H9 (cell line): ENCODE data around the gene CFHR5. TPM values are rescaled to one million over a fixed set of nuclear protein-coding genes. Genes with fewer than 3 reads are reported as not detected.

Source experiments
- DNase-seq: peaks from one replicate; pipeline ENCODE4 v3.0.0-alpha.2; 2017
- H2AFZ ChIP-seq: one replicate; pipeline ENCODE4 v1.6.1; 2013; ENCODE audit warnings: mild to moderate bottlenecking, low read length, control low read depth, moderate library complexity
- H2AK5ac ChIP-seq: 2 replicates; pipeline ENCODE4 v1.6.1; 2013; ENCODE audit warnings: low read length, control low read depth, mixed read lengths; ENCODE audit not compliant: insufficient read length
- H2BK120ac ChIP-seq: one replicate; pipeline ENCODE4 v1.6.1; 2013; ENCODE audit warnings: low read depth, mild to moderate bottlenecking, low read length, control low read depth, inconsistent platforms; ENCODE audit not compliant: poor library complexity, severe bottlenecking
- H2BK12ac ChIP-seq: 2 replicates; pipeline ENCODE4 v1.6.1; 2013; ENCODE audit warnings: low read length, control low read depth, mixed read lengths, low read depth; ENCODE audit not compliant: insufficient read length
- H2BK15ac ChIP-seq: 2 replicates; pipeline ENCODE4 v1.6.1; 2013; ENCODE audit warnings: low read depth, low read length, control low read depth
- H2BK20ac ChIP-seq: one replicate; pipeline ENCODE4 v1.6.1; 2013; ENCODE audit warnings: low read depth, mild to moderate bottlenecking, low read length, control low read depth, inconsistent platforms; ENCODE audit not compliant: poor library complexity, severe bottlenecking
- H2BK5ac ChIP-seq: 2 replicates; pipeline ENCODE4 v1.6.1; 2013; ENCODE audit warnings: low read length, control low read depth, mixed read lengths; ENCODE audit not compliant: insufficient read length
- H3K14ac ChIP-seq: 2 replicates; pipeline ENCODE4 v1.6.1; 2013; ENCODE audit warnings: low read length, control low read depth; ENCODE audit not compliant: insufficient read depth
- H3K18ac ChIP-seq: 2 replicates; pipeline ENCODE4 v1.6.1; 2013; ENCODE audit warnings: low read depth, mild to moderate bottlenecking, mixed read lengths, low read length, control low read depth; ENCODE audit not compliant: insufficient read length
- H3K23ac ChIP-seq: 2 replicates; pipeline ENCODE4 v1.6.1; 2013; ENCODE audit warnings: low read length, control low read depth, mixed read lengths, low read depth; ENCODE audit not compliant: insufficient read length
- H3K23me2 ChIP-seq: 2 replicates; pipeline ENCODE4 v1.6.1; 2013; ENCODE audit warnings: low read depth, mild to moderate bottlenecking, mixed read lengths, low read length, control low read depth; ENCODE audit not compliant: insufficient read length, poor library complexity, severe bottlenecking
- H3K27ac ChIP-seq: 2 replicates; pipeline ENCODE4 v1.5.1; 2013; ENCODE audit warnings: low read length, control low read depth, mixed read lengths, low read depth; ENCODE audit not compliant: insufficient read length
- H3K27me3 ChIP-seq: 2 replicates; pipeline ENCODE4 v1.6.1; 2013; ENCODE audit warnings: low read length, control low read depth, inconsistent platforms; ENCODE audit not compliant: insufficient read depth
- H3K4ac ChIP-seq: 2 replicates; pipeline ENCODE4 v1.6.1; 2013; ENCODE audit warnings: low read depth, mild to moderate bottlenecking, control low read depth, inconsistent platforms, low read length, moderate library complexity
- H3K4me1 ChIP-seq: 2 replicates; pipeline ENCODE4 v1.6.1; 2013; ENCODE audit warnings: low read length, control low read depth, inconsistent platforms; ENCODE audit not compliant: insufficient read depth
- H3K4me2 ChIP-seq: 2 replicates; pipeline ENCODE4 v1.6.1; 2013; ENCODE audit warnings: low read length, control low read depth, mixed read lengths; ENCODE audit not compliant: insufficient read length, insufficient read depth
- H3K56ac ChIP-seq: 2 replicates; pipeline ENCODE4 v1.6.1; 2013; ENCODE audit warnings: low read depth, mild to moderate bottlenecking, mixed read lengths, low read length, control low read depth; ENCODE audit not compliant: insufficient read length
- H3K79me1 ChIP-seq: 2 replicates; pipeline ENCODE4 v1.6.1; 2013; ENCODE audit warnings: low read depth, mild to moderate bottlenecking, moderate library complexity, low read length, control low read depth, inconsistent platforms; ENCODE audit not compliant: insufficient read depth, poor library complexity, severe bottlenecking
- H3K79me2 ChIP-seq: 2 replicates; pipeline ENCODE4 v1.6.1; 2013; ENCODE audit warnings: low read length, control low read depth, inconsistent platforms; ENCODE audit not compliant: insufficient read depth
- H3K9ac ChIP-seq: 2 replicates; pipeline ENCODE4 v1.6.1; 2013; ENCODE audit warnings: low read length, control low read depth, mixed read lengths; ENCODE audit not compliant: insufficient read length; ENCODE audit errors: extremely low read depth
- H3K9me3 ChIP-seq: one replicate; pipeline ENCODE4 v1.6.1; 2013; ENCODE audit warnings: low read depth, low read length, inconsistent platforms; ENCODE audit not compliant: control insufficient read depth
- H3T11ph ChIP-seq: one replicate; pipeline ENCODE4 v1.6.1; 2013; ENCODE audit warnings: mild to moderate bottlenecking, low read length, control low read depth, inconsistent platforms
- H4K20me1 ChIP-seq: one replicate; pipeline ENCODE4 v1.6.1; 2013; ENCODE audit not compliant: control insufficient read depth, insufficient read length, insufficient read depth
- H4K5ac ChIP-seq: 2 replicates; pipeline ENCODE4 v1.6.1; 2013; ENCODE audit warnings: low read depth, mild to moderate bottlenecking, mixed read lengths, low read length, control low read depth; ENCODE audit not compliant: insufficient read length
- H4K8ac ChIP-seq: replicated peaks from 2 replicates; pipeline ENCODE4 v1.6.1; 2013; ENCODE audit warnings: low read length, control low read depth, mixed read lengths, low read depth; ENCODE audit not compliant: insufficient read length
- H4K91ac ChIP-seq: 2 replicates; pipeline ENCODE4 v1.6.1; 2013; ENCODE audit warnings: low read depth, mild to moderate bottlenecking, moderate library complexity, mixed read lengths, low read length, control low read depth; ENCODE audit not compliant: insufficient read length
- H3K27ac Mint-ChIP-seq, 3 experiments: 2 replicates in 2 of 3; 3 replicates in 1 of 3; pipeline ENCODE4 v1.8.0; 2020 to 2021; ENCODE audit warnings: mixed read lengths in 3 of 3, mild to moderate bottlenecking in 1 of 3, moderate library complexity in 1 of 3
- H3K27me3 Mint-ChIP-seq: 2 replicates; pipeline ENCODE4 v1.8.0; 2021; ENCODE audit warnings: low read depth, mild to moderate bottlenecking, moderate library complexity, mixed read lengths
- H3K36me3 Mint-ChIP-seq, 3 experiments: 2 replicates in 2 of 3; 3 replicates in 1 of 3; pipeline ENCODE4 v1.8.0; 2020 to 2021; ENCODE audit warnings: low read depth in 3 of 3, mixed read lengths in 3 of 3; ENCODE audit not compliant: insufficient read depth in 1 of 3
- H3K4me1 Mint-ChIP-seq, 2 experiments: 2 replicates each; pipeline ENCODE4 v1.8.0; 2020; ENCODE audit warnings: mixed read lengths in 2 of 2
- H3K4me3 Mint-ChIP-seq, 2 experiments: 2 replicates in 1 of 2; 3 replicates in 1 of 2; pipeline ENCODE4 v1.8.0; 2020 to 2021; ENCODE audit warnings: mild to moderate bottlenecking in 2 of 2, mixed read lengths in 2 of 2, moderate library complexity in 1 of 2
- H3K9me3 Mint-ChIP-seq, 2 experiments: 2 replicates in 1 of 2; 3 replicates in 1 of 2; pipeline ENCODE4 v1.8.0; 2020; ENCODE audit warnings: mild to moderate bottlenecking in 2 of 2, mixed read lengths in 2 of 2, moderate library complexity in 1 of 2
- CTCF ChIP-seq: fragments of 200-600 bp; sonication (generic); conservative IDR thresholded peaks from 3 replicates; pipeline ENCODE4 v1.8.0; 2021; ENCODE audit warnings: antibody characterized with exemption, mild to moderate bottlenecking
- WGBS: extraction: QIAGEN DNeasy Blood & Tissue Kit; methylation state at CpG from one replicate; pipeline ENCODE4 v1.1.7; 2013; ENCODE audit warnings: missing lambda C conversion rate, low lambda C conversion rate, mixed read lengths; ENCODE audit not compliant: insufficient read length; ENCODE audit errors: extremely low coverage; 5-methylcytosine and 5-hydroxymethylcytosine counted together
- total RNA-seq: library from RNA; stranded (reverse); gene quantifications from 2 replicates; pipeline ENCODE4 v1.2.1, GENCODE V29; 2021

Gene CFHR5
- total RNA-seq, 1 experiment from 2014 or later = not detected

- Histone ChIP-seq H3K9me3 (no peaks in the 10 kb centered on the region), H2BK12ac (no peak overlapping the region), H3K14ac (no peak overlapping the region), H2BK20ac (no peak overlapping the region), H3K27me3 (no peaks in the 10 kb centered on the region), H3K23ac (no peak overlapping the region), H3K79me2 (no peaks in the 10 kb centered on the region), H3K9ac (no peak overlapping the region), H3K79me1 (no peaks in the 10 kb centered on the region), H3K18ac (no peak overlapping the region), H4K91ac (no peak overlapping the region), H3K23me2 (no peaks in the 10 kb centered on the region), H3K4me1 (no peaks in the 10 kb centered on the region), H3T11ph (no peak overlapping the region), H4K8ac (no peak overlapping the region), H4K20me1 (no peaks in the 10 kb centered on the region), H2BK120ac (no peak overlapping the region), H3K4me2 (no peak overlapping the region), H4K5ac (no peak overlapping the region), H2BK15ac (no peak overlapping the region), H2BK5ac (no peak overlapping the region), H3K27ac (no peak overlapping the region), H3K4ac (no peak overlapping the region), H2AFZ (no peak overlapping the region), H2AK5ac (no peak overlapping the region), H3K56ac (no peak overlapping the region)
- no peak for TF ChIP-seq CTCF
- Mint-ChIP-seq H3K27ac (no peak overlapping the region), H3K36me3 (no peaks in the 10 kb centered on the region; a peak in 1 of 7 replicates), H3K4me1 (no peaks in the 10 kb centered on the region), H3K9me3 (no peaks in the 10 kb centered on the region; a peak in 1 of 5 replicates), H3K4me3 (no peak overlapping the region), H3K27me3 (no peaks in the 10 kb centered on the region)
- DNase-seq = no peak
- WGBS = no CpG with 5 or more reads among the region's 2 CpGs
Measured at GRCh38 chr1:197001828-197002227, 24.5 kb downstream of the CFHR5 start.
